ENCODE results near the gene SLC30A7. TPM values are rescaled to one million over a fixed set of nuclear protein-coding genes. Genes with fewer than 3 reads are reported as not detected.
"Not testable (repeated sequence)": the region's sequence is repeated elsewhere in the genome, so short reads cannot be mapped to it uniquely, and the experiment has no call there.

The SLC30A7 gene
- polyA plus RNA-seq, 3 donors from 2014 or later, result 12.3 to 18.2 (median 14.6) TPM

- Mint-ChIP-seq H3K4me3 (peak overlapping the region in 2 of 5 donors; percentile 30 to 80), H3K27me3 (ENCODE audit: low read depth in 3 of 3) (peaks cover 2 to 3% (median 2%) of the 10 kb centered on the region in 3 donors), H3K4me1 (peaks cover 74 to 84% of the 10 kb centered on the region in 2 donors), H3K27ac (peak overlapping the region; percentile 62 to 95 (median 90)), H3K36me3 (peaks cover 46 to 56% (median 55%) of the 10 kb centered on the region in 3 donors), H3K9me3 (peaks cover 17 to 39% (median 31%) of the 10 kb centered on the region in 6 donors)
- no peak for DNase-seq
Measured at GRCh38 chr1:100950337-100950736, 54.4 kb downstream of the SLC30A7 start.

GRCh38 chr1:100950781-100951180 lies 54.9 kb downstream of the SLC30A7 start:
- DNase-seq, result no peak
- H3K9me3 Mint-ChIP-seq, result peaks cover 17 to 36% (median 30%) of the 10 kb centered on the region in 6 donors
- peaks cover 2 to 3% (median 2%) of the 10 kb centered on the region in 3 donors for H3K27me3 Mint-ChIP-seq (ENCODE audit: low read depth in 3 of 3)
- H3K4me3 Mint-ChIP-seq, result peak overlapping the region in 1 of 5 donors; percentile 8
- peak overlapping the region; percentile 62 to 95 (median 90) for H3K27ac Mint-ChIP-seq
- peaks cover 43 to 51% (median 50%) of the 10 kb centered on the region in 3 donors for H3K36me3 Mint-ChIP-seq
- H3K4me1 Mint-ChIP-seq, result peaks cover 74 to 84% of the 10 kb centered on the region in 2 donors

DNA sequence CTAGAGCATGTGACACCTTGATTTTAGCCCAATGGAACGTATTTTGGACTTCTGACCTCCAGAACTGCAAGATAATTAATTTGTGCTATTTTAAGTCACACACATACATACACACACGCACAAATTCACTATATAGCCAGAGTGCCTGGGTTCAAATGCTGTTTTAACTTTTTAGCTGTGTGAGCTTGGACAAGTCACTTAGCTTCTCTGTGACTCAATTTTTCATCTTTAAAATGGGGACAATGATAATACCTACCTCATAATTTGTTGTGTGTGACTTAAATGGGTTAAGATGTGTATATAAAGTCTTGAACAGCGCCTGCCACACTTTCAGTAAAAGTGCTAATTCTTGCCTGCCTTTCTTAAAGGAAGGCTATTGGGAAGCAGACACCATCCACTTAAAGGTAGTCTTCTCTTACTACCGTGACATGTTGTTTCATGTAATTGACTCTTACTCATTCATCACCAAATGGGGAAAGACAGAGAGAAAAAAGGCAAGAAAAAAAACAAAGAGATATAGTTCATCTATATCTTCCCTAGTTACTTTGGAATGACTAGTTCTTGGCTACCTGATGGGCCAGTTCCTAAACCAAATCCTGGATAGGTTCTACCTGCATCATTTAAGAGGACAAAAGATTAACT lies 56.3 kb downstream of the SLC30A7 start:
- no peak overlapping the region for H3K4me3 Mint-ChIP-seq
- DNase-seq, result no peak
- peaks cover 28 to 42% (median 37%) of the 10 kb centered on the region in 3 donors for H3K36me3 Mint-ChIP-seq
- peaks cover 66 to 72% of the 10 kb centered on the region in 2 donors for H3K4me1 Mint-ChIP-seq
- H3K27ac Mint-ChIP-seq, result peak overlapping the region; percentile 62 to 95 (median 90)
- peaks cover 9 to 22% (median 16%) of the 10 kb centered on the region in 6 donors for H3K9me3 Mint-ChIP-seq
- peaks cover 2 to 3% (median 2%) of the 10 kb centered on the region in 3 donors for H3K27me3 Mint-ChIP-seq (ENCODE audit: low read depth in 3 of 3)

DNA sequence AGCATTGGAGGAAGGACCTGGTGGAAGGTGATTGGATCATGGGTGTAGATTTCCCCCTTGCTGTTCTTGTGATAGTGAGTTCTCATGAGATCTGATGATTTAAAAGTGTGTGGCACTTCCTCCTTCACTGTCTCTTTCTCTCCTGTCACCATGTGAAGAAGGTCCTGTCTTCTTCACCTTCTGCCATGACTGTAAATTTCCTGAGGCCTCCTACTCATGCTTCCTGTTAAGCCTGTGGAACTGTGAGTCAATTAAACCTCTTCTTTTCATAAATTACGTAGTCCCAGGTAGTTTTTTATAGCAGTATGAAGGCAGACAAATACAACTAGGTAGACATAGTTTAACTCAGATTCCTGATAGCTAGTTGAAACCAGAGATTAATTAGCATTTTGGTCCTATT lies 57.1 kb downstream of the SLC30A7 start:
- not testable (repeated sequence) for DNase-seq
- Mint-ChIP-seq H3K4me3 (peak overlapping the region in 1 of 5 donors; percentile 29), H3K9me3 (peaks cover 5 to 15% (median 10%) of the 10 kb centered on the region in 6 donors)

DNA sequence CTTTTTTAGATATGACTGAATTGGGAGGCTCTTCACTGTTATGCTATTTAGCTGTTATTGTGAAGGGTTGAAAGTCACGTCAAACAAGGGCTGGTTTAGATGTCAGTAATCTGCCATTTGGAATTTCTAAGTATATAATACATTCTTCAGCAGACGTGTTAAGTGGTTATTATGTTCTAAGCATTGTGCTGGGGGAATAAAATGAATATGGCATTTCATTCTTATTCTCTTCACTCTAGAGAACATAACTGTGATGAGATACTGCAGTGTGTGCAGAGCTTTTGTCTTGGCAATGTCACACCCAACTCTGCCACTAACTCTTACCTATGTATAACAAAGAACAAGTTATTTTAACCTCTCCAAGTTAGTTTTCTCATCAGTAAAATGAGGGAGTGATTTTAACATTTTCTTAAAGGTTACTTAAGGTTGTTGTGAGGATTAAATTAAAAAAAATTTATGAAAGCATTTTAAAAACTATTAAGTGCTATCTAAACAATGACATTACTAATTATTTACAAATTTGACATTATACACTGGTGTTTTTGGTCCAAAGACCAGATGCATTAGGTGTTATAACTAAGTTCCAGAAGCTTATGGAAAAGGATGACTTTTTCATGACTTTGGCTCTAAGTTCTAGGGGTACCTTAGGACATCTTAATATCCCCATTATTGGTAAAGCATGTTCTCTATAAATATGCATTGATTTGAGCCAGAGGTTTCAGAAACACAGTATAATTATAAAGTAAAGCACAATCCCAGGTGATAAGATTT lies 58.3 kb downstream of the SLC30A7 start:
- Mint-ChIP-seq H3K9me3 (peaks cover 0 to 3% (median under 1%) of the 10 kb centered on the region in 6 donors), H3K4me3 (no peak overlapping the region), H3K27ac (peak overlapping the region; percentile 62 to 95 (median 90)), H3K27me3 (ENCODE audit: low read depth in 3 of 3) (peaks cover 2% of the 10 kb centered on the region in 3 donors), H3K4me1 (peaks cover 48 to 53% of the 10 kb centered on the region in 2 donors), H3K36me3 (peaks cover 16 to 27% (median 19%) of the 10 kb centered on the region in 3 donors)
- DNase-seq, result no peak

More for the DNA sequence above, 57.1 kb downstream of the SLC30A7 start:
- H3K27ac Mint-ChIP-seq, result peak overlapping the region; percentile 62 to 95 (median 90)
- H3K27me3 Mint-ChIP-seq (ENCODE audit: low read depth in 3 of 3), result not testable (repeated sequence)
- peaks cover 26 to 35% (median 30%) of the 10 kb centered on the region in 3 donors for H3K36me3 Mint-ChIP-seq
- H3K4me1 Mint-ChIP-seq, result peaks cover 59 to 65% of the 10 kb centered on the region in 2 donors

- H3K4me1 Mint-ChIP-seq, result peaks cover 36 to 45% of the 10 kb centered on the region in 2 donors
- H3K36me3 Mint-ChIP-seq, result peaks cover 15 to 30% (median 18%) of the 10 kb centered on the region in 3 donors
- peaks cover 2% of the 10 kb centered on the region in 3 donors for H3K27me3 Mint-ChIP-seq (ENCODE audit: low read depth in 3 of 3)
- no peaks in the 10 kb centered on the region for H3K9me3 Mint-ChIP-seq
- H3K27ac Mint-ChIP-seq, result peak overlapping the region in 1 of 6 donors; percentile 41
- no peak overlapping the region for H3K4me3 Mint-ChIP-seq
- no peak for DNase-seq
Measured at GRCh38 chr1:100955322-100955721, 59.4 kb downstream of the SLC30A7 start.

GRCh38 chr1:100959502-100960060 lies 63.7 kb downstream of the SLC30A7 start:
- Mint-ChIP-seq H3K9me3 (no peaks in the 10 kb centered on the region), H3K36me3 (peaks cover 19 to 27% (median 24%) of the 10 kb centered on the region in 3 donors), H3K27ac (peak overlapping the region in 1 of 6 donors; percentile 8), H3K4me3 (no peak overlapping the region), H3K4me1 (peaks cover 0 to 21% of the 10 kb centered on the region in 2 donors), H3K27me3 (ENCODE audit: low read depth in 3 of 3) (no peaks in the 10 kb centered on the region)
- DNase-seq, result no peak

DNA sequence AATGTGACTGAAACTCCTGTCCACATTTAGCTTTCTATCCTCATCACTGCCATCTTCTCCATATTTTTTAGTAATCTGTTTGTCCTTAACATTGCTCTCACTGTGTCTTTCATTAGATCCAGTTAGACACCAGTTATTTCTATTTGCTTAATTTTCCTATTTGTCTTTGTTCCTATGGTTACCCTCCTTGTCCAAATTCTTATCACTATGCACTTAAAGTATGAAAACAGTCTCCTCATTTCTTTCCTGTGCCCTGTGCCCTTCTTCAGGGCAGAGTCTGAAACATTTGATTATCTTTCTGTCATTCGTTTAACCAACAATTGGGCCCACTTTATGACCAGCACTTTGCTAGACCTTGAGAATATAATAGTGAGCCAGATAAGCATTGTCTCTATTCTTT lies 64.2 kb downstream of the SLC30A7 start:
- Mint-ChIP-seq H3K9me3 (no peaks in the 10 kb centered on the region), H3K4me1 (peaks cover 0 to 21% of the 10 kb centered on the region in 2 donors), H3K36me3 (peaks cover 19 to 27% (median 25%) of the 10 kb centered on the region in 3 donors), H3K4me3 (no peak overlapping the region), H3K27ac (peak overlapping the region in 2 of 6 donors; percentile 37 to 47), H3K27me3 (ENCODE audit: low read depth in 3 of 3) (no peaks in the 10 kb centered on the region)
- DNase-seq, result no peak

GRCh38 chr1:100968621-100969020 lies 72.7 kb downstream of the SLC30A7 start:
- H3K36me3 Mint-ChIP-seq, result peaks cover 8 to 37% (median 21%) of the 10 kb centered on the region in 3 donors
- DNase-seq, result no peak
- peak overlapping the region in 1 of 6 donors; percentile 27 for H3K27ac Mint-ChIP-seq
- peaks cover 6 to 17% of the 10 kb centered on the region in 2 donors for H3K4me1 Mint-ChIP-seq
- no peak overlapping the region for H3K4me3 Mint-ChIP-seq
- no peaks in the 10 kb centered on the region for H3K9me3 Mint-ChIP-seq
- no peaks in the 10 kb centered on the region for H3K27me3 Mint-ChIP-seq (ENCODE audit: low read depth in 3 of 3)

DNA sequence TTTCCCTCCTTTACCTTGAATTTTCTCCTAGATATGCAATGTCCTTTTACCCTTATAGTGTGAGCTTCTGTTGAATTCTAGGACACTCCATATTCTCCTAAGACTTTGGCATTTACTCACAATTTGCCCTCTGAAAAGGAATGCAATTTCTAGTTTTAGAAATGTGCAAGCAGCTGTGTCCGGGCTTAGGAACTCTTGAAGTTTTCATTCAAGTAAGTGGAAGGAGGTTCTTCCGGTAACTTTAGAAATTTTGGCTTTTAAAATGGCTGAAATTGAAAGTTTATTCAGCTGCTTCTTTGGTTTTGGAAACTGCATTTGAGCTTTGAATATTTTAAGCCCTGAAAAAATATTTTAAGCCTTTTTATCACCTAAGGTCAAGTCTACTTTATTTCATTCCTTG lies 73.4 kb downstream of the SLC30A7 start:
- peaks cover 12 to 42% (median 28%) of the 10 kb centered on the region in 3 donors for H3K36me3 Mint-ChIP-seq

DNA sequence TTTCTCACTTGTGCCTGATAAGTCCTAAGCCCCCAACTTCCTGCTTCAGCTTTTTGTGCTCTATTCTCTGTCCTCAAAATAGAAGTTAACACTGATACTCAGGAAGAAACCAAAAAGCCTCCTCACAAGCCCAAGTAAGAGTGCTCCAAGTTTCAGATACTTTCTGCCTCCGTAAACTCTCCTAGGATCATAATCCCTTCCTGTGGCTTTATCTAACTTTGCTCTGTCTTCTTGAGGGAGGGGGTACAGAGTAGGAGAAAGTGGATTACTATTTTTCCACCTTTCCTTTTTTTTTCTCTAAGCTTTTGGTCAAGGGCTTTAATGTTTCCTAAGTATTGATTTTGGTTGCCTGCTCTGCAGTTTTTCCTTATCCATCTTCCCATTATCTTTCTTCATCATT lies 75.1 kb downstream of the SLC30A7 start:
- DNase-seq, result no peak
- Mint-ChIP-seq H3K27me3 (ENCODE audit: low read depth in 3 of 3) (no peaks in the 10 kb centered on the region), H3K4me1 (peaks cover 6 to 14% of the 10 kb centered on the region in 2 donors), H3K27ac (peak overlapping the region in 4 of 6 donors; percentile 41 to 64 (median 55)), H3K4me3 (no peak overlapping the region), H3K36me3 (peaks cover 14 to 45% (median 24%) of the 10 kb centered on the region in 3 donors), H3K9me3 (no peaks in the 10 kb centered on the region)

More for the DNA sequence above, 73.4 kb downstream of the SLC30A7 start:
- no peak overlapping the region for H3K4me3 Mint-ChIP-seq
- H3K9me3 Mint-ChIP-seq, result no peaks in the 10 kb centered on the region
- no peaks in the 10 kb centered on the region for H3K27me3 Mint-ChIP-seq (ENCODE audit: low read depth in 3 of 3)
- DNase-seq, result no peak
- H3K27ac Mint-ChIP-seq, result peak overlapping the region in 1 of 6 donors; percentile 44
- peaks cover 6 to 14% of the 10 kb centered on the region in 2 donors for H3K4me1 Mint-ChIP-seq

- H3K36me3 Mint-ChIP-seq, result peaks cover 21 to 45% (median 26%) of the 10 kb centered on the region in 3 donors
- peaks cover 6 to 22% of the 10 kb centered on the region in 2 donors for H3K4me1 Mint-ChIP-seq
- no peak overlapping the region for H3K4me3 Mint-ChIP-seq
- no peaks in the 10 kb centered on the region for H3K9me3 Mint-ChIP-seq
- H3K27me3 Mint-ChIP-seq (ENCODE audit: low read depth in 3 of 3), result no peaks in the 10 kb centered on the region
- DNase-seq, result no peak
- no peak overlapping the region for H3K27ac Mint-ChIP-seq
Measured at GRCh38 chr1:100972185-100972584, 76.3 kb downstream of the SLC30A7 start.

GRCh38 chr1:100976936-100977335 lies 81.0 kb downstream of the SLC30A7 start:
- H3K27ac Mint-ChIP-seq, result peak overlapping the region in 5 of 6 donors; percentile 2 to 41 (median 25)

More at GRCh38 chr1:100976936-100977335, 81.0 kb downstream of the SLC30A7 start:
- H3K27me3 Mint-ChIP-seq (ENCODE audit: low read depth in 3 of 3), result peaks cover 0 to 1% (median 0%) of the 10 kb centered on the region in 3 donors
- peaks cover 21 to 48% (median 32%) of the 10 kb centered on the region in 3 donors for H3K36me3 Mint-ChIP-seq
- H3K4me3 Mint-ChIP-seq, result no peak overlapping the region
- no peak for DNase-seq
- peaks cover 0 to 8% of the 10 kb centered on the region in 2 donors for H3K4me1 Mint-ChIP-seq
- no peaks in the 10 kb centered on the region for H3K9me3 Mint-ChIP-seq

Measured in immature natural killer cell (primary cell).